Astrocyte (in vitro differentiated cells and primary cell): ENCODE measurements around the gene LIN7C. TPM values are rescaled to one million over a fixed set of nuclear protein-coding genes. Genes with fewer than 3 reads are reported as not detected.

Source experiments
- microRNA-seq: library from miRNA; unstranded; fragments of <30 nt; microRNA quantifications from one replicate; pipeline ENCODE4 v1.2.0, GENCODE V29; 2020
- total RNA-seq: library from RNA; stranded (reverse); gene quantifications from 2 replicates; pipeline ENCODE4 v1.2.1, GENCODE V29; 2021

Gene LIN7C
- total RNA-seq, 1 donor from 2014 or later: 38.7 TPM

Small RNA genes lying within 50 kb of the gene (microRNA-seq; reads per million reads assigned to microRNA genes)
- not detected for gene MIR8087

Other genes with a start within 250 kb of the LIN7C start
- 11.7 and 12.8 TPM in 2 replicates for gene CCDC34, start 143.6 kb downstream of the LIN7C start, total RNA-seq
- 50.0 and 54.6 TPM in 2 replicates for gene LGR4, start 34.0 kb downstream of the LIN7C start, total RNA-seq
- 24.4 and 27.2 TPM in 2 replicates for gene BDNF, start 193.7 kb upstream of the LIN7C start, total RNA-seq